ENCODE results near the gene HPS6. TPM values are rescaled to one million over a fixed set of nuclear protein-coding genes. Genes with fewer than 3 reads are reported as not detected.

HPS6 gene
- total RNA-seq, 1 experiment from 2014 or later: 31.7 TPM

DNA sequence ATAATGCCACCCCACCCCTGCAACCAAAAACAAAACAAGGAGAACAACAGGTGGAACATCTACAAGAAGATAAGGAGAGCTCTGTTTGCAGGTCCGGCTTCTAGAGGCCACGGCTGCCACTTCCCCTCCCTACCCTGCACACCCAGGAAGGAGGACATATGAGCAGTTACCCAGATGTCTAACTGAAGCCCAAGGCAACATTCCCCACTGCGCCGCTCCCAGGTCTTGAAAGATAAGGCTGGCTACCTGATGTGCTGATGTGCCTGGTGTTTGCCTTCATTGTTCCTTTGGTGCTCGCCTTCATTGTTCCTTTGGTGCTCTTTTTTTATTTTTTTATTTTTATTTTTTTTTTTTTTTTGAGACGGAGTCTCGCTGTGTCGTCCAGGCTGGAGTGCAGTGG lies 21.0 kb downstream of the HPS6 start (continued):
- no peak for TF ChIP-seq EZH2phosphoT487 (IDR thresholded peaks at IDR 0.05; ENCODE audit: borderline replicate concordance)
- TF ChIP-seq, protein P1, sequence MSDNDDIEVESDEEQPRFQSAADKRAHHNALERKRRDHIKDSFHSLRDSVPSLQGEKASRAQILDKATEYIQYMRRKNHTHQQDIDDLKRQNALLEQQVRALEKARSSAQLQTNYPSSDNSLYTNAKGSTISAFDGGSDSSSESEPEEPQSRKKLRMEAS (IDR thresholded peaks at IDR 0.05): no peak

DNA sequence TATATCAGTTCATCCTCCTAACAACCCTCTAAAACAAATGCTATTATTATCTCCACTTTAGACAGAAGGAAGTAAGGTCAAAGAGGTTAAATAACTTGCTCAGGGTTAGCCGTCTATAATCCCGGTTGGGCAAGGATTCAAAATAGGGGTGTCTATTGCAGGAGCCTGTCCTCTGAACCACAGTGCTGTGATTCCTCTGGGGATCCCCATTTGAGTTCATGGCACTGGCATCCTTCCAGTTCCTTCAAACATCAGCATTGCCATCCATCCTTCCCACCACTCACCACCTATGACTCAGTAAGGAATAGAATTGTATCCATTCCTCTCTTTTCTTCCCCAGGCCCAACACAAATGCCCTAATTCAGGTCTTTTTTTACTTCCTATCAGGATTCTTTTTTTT lies 25.6 kb downstream of the HPS6 start:
- ATAC-seq (no peak), DNase-seq (ENCODE audit: low read depth, low spot score) (no peak)
- Histone ChIP-seq H2AFZ (ENCODE audit: low read depth, low read length, poor library complexity, severe bottlenecking) (no peak overlapping the region), H3K9me3 (ENCODE audit: control insufficient read depth in 1 of 2, insufficient read depth in 1 of 2, low read depth in 1 of 2, low read length in 2 of 2) (no peaks in the 10 kb centered on the region), H3K36me3 (ENCODE audit: control insufficient read depth in 1 of 2, insufficient read depth in 2 of 2, low read length in 2 of 2) (no peaks in the 10 kb centered on the region), H3K27ac (ENCODE audit: low read depth, low read length) (no peak overlapping the region), H3K9ac (ENCODE audit: low read length) (no peak overlapping the region), H3K4me1 (ENCODE audit: control insufficient read depth in 1 of 2, insufficient read depth in 2 of 2, low read length in 2 of 2) (no peaks in the 10 kb centered on the region), H3K4me3 (replicated peaks in 1 of 2; ENCODE audit: low read depth in 1 of 2, low read length in 2 of 2) (no peak overlapping the region), H3K27me3 (ENCODE audit: insufficient read depth, low read length) (no peaks in the 10 kb centered on the region), H3K79me2 (ENCODE audit: insufficient read depth, low read length) (no peaks in the 10 kb centered on the region), H3K4me2 (ENCODE audit: low read length) (no peak overlapping the region), H3K9me2 (ENCODE audit: insufficient read depth) (no peaks in the 10 kb centered on the region), H4K20me1 (ENCODE audit: insufficient read depth) (no peaks in the 10 kb centered on the region)
- no TSS peak for BruUV-seq (replicated peaks)
- ChIA-PET RAD21 (ENCODE audit: low non-redundant PET in 1 of 2, low total read pairs in 2 of 2, uncharacterized antibody in 2 of 2, unreplicated experiment in 2 of 2) (no interaction called here), POLR2A (no interaction called here), CTCF (no interaction called here)
- TF ChIP-seq REST (IDR thresholded peaks at IDR 0.05; ENCODE audit: low read depth) (no peak), TCF7L2 (IDR thresholded peaks at IDR 0.05; ENCODE audit: borderline replicate concordance, extremely low read depth, insufficient read depth, insufficient read length) (no peak), SRF (IDR thresholded peaks at IDR 0.05; ENCODE audit: low read depth) (no peak), YY1 (IDR thresholded peaks at IDR 0.05; ENCODE audit: extremely low read depth, insufficient replicate concordance, low read depth, low read length) (no peak), EZH2 (IDR thresholded peaks at IDR 0.05) (no peak), CEBPB (IDR thresholded peaks at IDR 0.05; ENCODE audit: low read depth) (no peak)
- intact Hi-C loops (cut with micrococcal nuclease): no loop called here

Data from HCT116 (cell line).